Stimulated activated memory B cell treated with anti-CD40 and anti-IgM and Interleukin-4, amounts not matched to agents 10 μg/mL and 1 μg/mL and 100 μg/mL, for 72 hours (primary cell): Measurements from ENCODE around the gene OR5D16.
"Not testable (repeated sequence)": the region's sequence is repeated elsewhere in the genome, so short reads cannot be mapped to it uniquely, and the experiment has no call there.

ENCODE experiments used
- ATAC-seq: fragments of 150-1000 bp; cut with Tn5 transposase; 2 replicates; pipeline ENCODE4 v1.10.0; 2021
- H3K27ac Mint-ChIP-seq: one replicate; pipeline ENCODE4 v1.8.0; 2022; ENCODE audit warnings: mild to moderate bottlenecking, mixed read lengths
- H3K27me3 Mint-ChIP-seq: one replicate; pipeline ENCODE4 v1.8.0; 2022; ENCODE audit warnings: mixed read lengths
- H3K36me3 Mint-ChIP-seq: one replicate; pipeline ENCODE4 v1.8.0; 2022; ENCODE audit warnings: mixed read lengths
- H3K4me1 Mint-ChIP-seq: one replicate; pipeline ENCODE4 v1.8.0; 2022; ENCODE audit warnings: mixed read lengths
- H3K4me3 Mint-ChIP-seq: one replicate; pipeline ENCODE4 v1.8.0; 2022; ENCODE audit warnings: mild to moderate bottlenecking, moderate library complexity, mixed read lengths
- H3K9me3 Mint-ChIP-seq: one replicate; pipeline ENCODE4 v1.8.0; 2022; ENCODE audit warnings: mixed read lengths

The OR5D16 gene

GRCh38 chr11:55884995-55885394 lies 46.4 kb downstream of the OR5D16 start:
- not testable (repeated sequence) for H3K27me3 Mint-ChIP-seq, H3K9me3 Mint-ChIP-seq, H3K27ac Mint-ChIP-seq, H3K4me1 Mint-ChIP-seq, H3K36me3 Mint-ChIP-seq, H3K4me3 Mint-ChIP-seq, ATAC-seq

GRCh38 chr11:55885481-55885880 lies 46.9 kb downstream of the OR5D16 start:
- H3K27me3 Mint-ChIP-seq, H3K36me3 Mint-ChIP-seq, H3K27ac Mint-ChIP-seq, H3K4me1 Mint-ChIP-seq, H3K4me3 Mint-ChIP-seq, H3K9me3 Mint-ChIP-seq, ATAC-seq: not testable (repeated sequence)
